Gastrocnemius medialis (tissue), 4 donors: ENCODE data around the gene RIC8B. TPM values are rescaled to one million over a fixed set of nuclear protein-coding genes. Genes with fewer than 3 reads are reported as not detected.

Experiments used
- ATAC-seq, 2 donors: fragments of 150-250 bp; one replicate each; pipeline ENCODE4 v1.9.1; 2016
- DNase-seq, 2 donors: peaks; one replicate each; pipeline ENCODE4 v3.0.0-alpha.2; 2019
- H3K27ac ChIP-seq, 4 donors: fragments of 200-600 bp; sonication (generic); 1 replicate in 1 of 4; 2 replicates in 3 of 4; pipeline ENCODE4 v1.5.1; 2016 to 2018; ENCODE audit warnings: mild to moderate bottlenecking in 2 of 4, moderate library complexity in 1 of 4
- H3K27me3 ChIP-seq, 3 donors: fragments of 200-600 bp; sonication (generic) in 2 of 3; 1 replicate in 1 of 3; 2 replicates in 2 of 3; pipeline versions ENCODE4 v1.5.1 to v1.6.0; 2016 to 2019; ENCODE audit warnings: mild to moderate bottlenecking in 1 of 3, moderate library complexity in 1 of 3
- H3K36me3 ChIP-seq, 2 donors: fragments of 200-600 bp; sonication (generic) in 1 of 2; one replicate each; pipeline ENCODE4 v1.5.1; 2017 to 2018
- H3K4me1 ChIP-seq, 2 donors: fragments of 200-600 bp; sonication (generic) in 1 of 2; one replicate each; pipeline ENCODE4 v1.5.1; 2016 to 2017; ENCODE audit warnings: mild to moderate bottlenecking in 2 of 2
- H3K4me3 ChIP-seq, 4 donors: fragments of 200-600 bp; sonication (generic) in 3 of 4; 1 replicate in 1 of 4; 2 replicates in 3 of 4; pipeline ENCODE4 v1.5.1; 2016 to 2019; ENCODE audit warnings: mild to moderate bottlenecking in 2 of 4
- H3K9me3 ChIP-seq, 3 donors: fragments of 200-600 bp; sonication (generic) in 2 of 3; 1 replicate in 1 of 3; 2 replicates in 2 of 3; pipeline ENCODE4 v1.5.1; 2016 to 2019
- POLR2A ChIP-seq, 2 donors: fragments of 450-650 bp; IDR thresholded peaks; one replicate each; pipeline ENCODE4 v1.6.1; 2017; ENCODE audit warnings: antibody characterized with exemption in 2 of 2, mild to moderate bottlenecking in 2 of 2, moderate library complexity in 2 of 2
- in situ Hi-C, 4 donors: fragments of 200-750 bp; cut with MboI; loops; one replicate each; pipeline versions ENCODE4 v1.15.0 to v1.8.0; 2017; ENCODE audit warnings: low sequenced_read_pairs in 4 of 4
- intact Hi-C: fragments of 100-400 bp; cut with DNase I; formaldehyde crosslinking; loops from one replicate; pipeline ENCODE4 v1.15.1; 2023; ENCODE audit warnings: low total_unique reads
- total RNA-seq, 4 donors: library from RNA; depleted of rRNA; stranded (reverse); fragments of >200 nt; gene quantifications; one replicate each; pipeline versions ENCODE4 v1.1.0 to v1.2.3, GENCODE V29; 2016
- TF ChIP-seq, protein P1 (sequence below), 5 experiments: fragments of 450-650 bp in 3 of 5; fragments of 200-600 bp in 2 of 5; sonication (generic) in 2 of 5; IDR thresholded peaks in 4 of 5; conservative IDR thresholded peaks in 1 of 5; 1 replicate in 4 of 5; 2 replicates in 1 of 5; pipeline ENCODE4 v1.5.1; 2016 to 2019; ENCODE audit warnings: antibody characterized with exemption in 5 of 5, mild to moderate bottlenecking in 3 of 5, moderate library complexity in 3 of 5

RIC8B gene
- total RNA-seq, 4 donors from 2014 or later, result 6.1 to 16.0 (median 10.0) TPM

DNA sequence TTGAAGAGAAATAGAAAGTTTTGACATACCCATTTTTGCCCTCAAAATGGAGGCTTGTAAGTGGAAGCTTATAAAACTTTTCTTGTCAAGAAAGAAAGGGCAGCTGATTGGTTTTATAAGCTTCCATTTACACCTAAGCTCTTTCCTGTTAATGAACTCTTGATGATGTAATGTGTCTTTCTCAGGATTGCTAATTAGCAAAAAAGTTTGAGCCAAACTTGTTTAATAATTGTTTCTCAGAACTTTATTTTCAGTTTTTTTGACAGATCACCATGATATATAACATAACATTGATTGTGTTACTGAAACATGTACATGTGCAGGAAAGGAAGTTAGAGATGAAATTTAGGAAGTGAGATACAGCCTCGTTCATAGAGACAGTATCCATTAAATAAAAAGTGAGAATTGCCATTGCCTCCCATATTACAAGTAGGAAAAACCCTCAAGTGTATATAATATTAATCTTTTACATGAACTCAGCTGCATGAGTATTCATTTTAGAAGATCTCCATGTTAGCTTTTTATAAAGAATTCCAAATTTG, 26.8 kb downstream of the RIC8B start:
- H3K27ac ChIP-seq, result peak overlapping the region in 3 of 4 donors; percentile 30 to 64 (median 50)
- H3K36me3 ChIP-seq, result no peaks in the 10 kb centered on the region
- no peak overlapping the region for H3K4me3 ChIP-seq
- TF ChIP-seq, protein P1, sequence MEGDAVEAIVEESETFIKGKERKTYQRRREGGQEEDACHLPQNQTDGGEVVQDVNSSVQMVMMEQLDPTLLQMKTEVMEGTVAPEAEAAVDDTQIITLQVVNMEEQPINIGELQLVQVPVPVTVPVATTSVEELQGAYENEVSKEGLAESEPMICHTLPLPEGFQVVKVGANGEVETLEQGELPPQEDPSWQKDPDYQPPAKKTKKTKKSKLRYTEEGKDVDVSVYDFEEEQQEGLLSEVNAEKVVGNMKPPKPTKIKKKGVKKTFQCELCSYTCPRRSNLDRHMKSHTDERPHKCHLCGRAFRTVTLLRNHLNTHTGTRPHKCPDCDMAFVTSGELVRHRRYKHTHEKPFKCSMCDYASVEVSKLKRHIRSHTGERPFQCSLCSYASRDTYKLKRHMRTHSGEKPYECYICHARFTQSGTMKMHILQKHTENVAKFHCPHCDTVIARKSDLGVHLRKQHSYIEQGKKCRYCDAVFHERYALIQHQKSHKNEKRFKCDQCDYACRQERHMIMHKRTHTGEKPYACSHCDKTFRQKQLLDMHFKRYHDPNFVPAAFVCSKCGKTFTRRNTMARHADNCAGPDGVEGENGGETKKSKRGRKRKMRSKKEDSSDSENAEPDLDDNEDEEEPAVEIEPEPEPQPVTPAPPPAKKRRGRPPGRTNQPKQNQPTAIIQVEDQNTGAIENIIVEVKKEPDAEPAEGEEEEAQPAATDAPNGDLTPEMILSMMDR (IDR thresholded peaks at IDR 0.05 in 4 of 5, conservative IDR thresholded peaks at IDR 0.05 in 1 of 5), result no peak
- TF ChIP-seq POLR2A (IDR thresholded peaks at IDR 0.05), result no peak
- DNase-seq (no peak), ATAC-seq (no peak)
- intact Hi-C loops, result no loop called here
- no peaks in the 10 kb centered on the region for H3K9me3 ChIP-seq
- peaks cover 15 to 26% of the 10 kb centered on the region in 2 donors for H3K4me1 ChIP-seq
- no peaks in the 10 kb centered on the region for H3K27me3 ChIP-seq
- in situ Hi-C loops, result no loop called here

DNA sequence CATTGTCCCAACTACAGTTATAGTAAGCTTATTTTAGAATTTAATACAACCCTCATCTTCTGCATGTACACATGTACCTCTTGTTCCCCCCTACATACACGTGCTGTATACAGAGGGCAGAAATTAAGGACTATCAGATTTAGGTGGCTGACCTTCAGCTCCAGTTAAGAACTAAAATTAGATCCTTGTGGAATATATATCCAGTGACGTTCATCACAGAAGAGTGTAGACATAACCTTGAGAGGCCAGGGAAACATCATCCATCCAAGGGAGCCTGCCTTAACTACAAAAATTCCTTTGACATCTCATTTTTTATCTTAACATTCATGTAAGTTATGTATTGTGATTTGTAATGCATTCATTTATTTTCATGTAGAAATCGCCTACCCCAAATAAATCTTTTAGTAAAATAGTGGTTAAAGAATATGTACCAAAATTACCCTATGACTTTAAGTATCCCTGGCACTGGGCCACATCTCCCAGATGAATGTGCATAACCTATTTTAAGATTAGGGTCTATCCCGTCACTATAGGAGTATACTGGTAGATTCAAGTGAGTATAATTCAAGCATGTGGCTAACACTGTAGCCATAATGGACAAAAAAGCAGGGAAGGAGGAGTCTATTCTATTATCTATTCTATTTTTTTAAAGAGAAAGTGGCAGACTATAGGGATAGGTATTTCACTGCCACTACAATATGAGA, 27.5 kb downstream of the RIC8B start:
- intact Hi-C loops (no loop called here), in situ Hi-C loops (no loop called here)
- ATAC-seq (peak in 1 of 2 donors; percentile 58), DNase-seq (no peak)
- TF ChIP-seq, protein P1 (IDR thresholded peaks at IDR 0.05 in 4 of 5, conservative IDR thresholded peaks at IDR 0.05 in 1 of 5), result no peak
- no peak for TF ChIP-seq POLR2A (IDR thresholded peaks at IDR 0.05)
- Histone ChIP-seq H3K27me3 (no peaks in the 10 kb centered on the region), H3K4me1 (peaks cover 15 to 26% of the 10 kb centered on the region in 2 donors), H3K27ac (peak overlapping the region in 3 of 4 donors; percentile 30 to 64 (median 50)), H3K9me3 (no peaks in the 10 kb centered on the region), H3K4me3 (no peak overlapping the region), H3K36me3 (no peaks in the 10 kb centered on the region)

DNA sequence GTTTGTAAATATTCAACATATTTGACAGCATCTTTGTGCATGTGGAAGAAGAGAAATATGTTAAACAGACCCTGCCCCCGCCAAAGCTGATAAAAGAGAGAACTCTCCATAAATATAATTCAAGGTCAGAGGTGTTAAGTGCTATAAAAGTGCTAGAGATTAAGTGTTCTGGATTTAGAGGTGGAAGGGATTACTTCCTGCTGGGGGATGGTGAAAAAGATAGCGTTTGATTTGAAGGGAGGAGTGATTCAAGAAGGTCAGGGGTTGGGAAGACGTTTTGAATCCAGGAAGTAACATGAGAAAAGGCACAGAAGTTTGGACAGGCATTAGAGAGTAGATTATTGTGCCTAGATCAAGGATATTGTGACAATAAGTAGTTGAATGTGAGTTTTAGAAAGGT, 30.2 kb downstream of the RIC8B start:
- no peak for DNase-seq
- Histone ChIP-seq H3K4me1 (peaks cover 15 to 26% of the 10 kb centered on the region in 2 donors), H3K27ac (no peak overlapping the region), H3K9me3 (no peaks in the 10 kb centered on the region), H3K36me3 (no peaks in the 10 kb centered on the region), H3K4me3 (no peak overlapping the region), H3K27me3 (no peaks in the 10 kb centered on the region)
- TF ChIP-seq, protein P1 (IDR thresholded peaks at IDR 0.05 in 4 of 5, conservative IDR thresholded peaks at IDR 0.05 in 1 of 5), result no peak
- TF ChIP-seq POLR2A (IDR thresholded peaks at IDR 0.05), result no peak
- in situ Hi-C loops, result no loop called here
- intact Hi-C loops, result no loop called here
- no peak for ATAC-seq

DNA sequence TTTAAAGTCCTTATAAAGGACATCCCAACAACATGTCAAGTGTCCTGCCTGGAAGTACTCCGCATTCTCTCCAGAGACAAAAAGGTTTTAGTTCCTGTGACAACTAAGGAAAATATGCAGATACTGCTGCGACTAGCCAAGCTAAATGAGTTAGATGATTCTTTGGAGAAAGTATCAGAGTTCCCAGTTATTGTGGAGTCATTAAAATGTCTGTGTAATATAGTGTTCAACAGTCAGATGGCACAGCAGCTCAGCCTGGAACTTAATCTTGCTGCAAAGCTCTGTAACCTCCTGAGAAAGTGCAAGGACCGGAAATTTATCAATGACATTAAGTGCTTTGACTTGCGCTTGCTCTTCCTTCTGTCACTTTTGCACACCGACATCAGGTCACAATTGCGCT, 40.2 kb downstream of the RIC8B start:
- DNase-seq (no peak), ATAC-seq (no peak)
- no peak overlapping the region for H3K4me3 ChIP-seq
- TF ChIP-seq POLR2A (IDR thresholded peaks at IDR 0.05), result no peak
- TF ChIP-seq, protein P1 (IDR thresholded peaks at IDR 0.05 in 4 of 5, conservative IDR thresholded peaks at IDR 0.05 in 1 of 5), result no peak
- no peaks in the 10 kb centered on the region for H3K27me3 ChIP-seq
- no peaks in the 10 kb centered on the region for H3K4me1 ChIP-seq
- in situ Hi-C loops (no loop called here), intact Hi-C loops (no loop called here)
- no peak overlapping the region for H3K27ac ChIP-seq
- no peaks in the 10 kb centered on the region for H3K9me3 ChIP-seq
- H3K36me3 ChIP-seq, result peaks cover 0 to 9% of the 10 kb centered on the region in 2 donors
